Aorta (tissue), 5 donors: ENCODE results near the gene PAX7. TPM values are rescaled to one million over a fixed set of nuclear protein-coding genes. Genes with fewer than 3 reads are reported as not detected.

Experiments used
- ATAC-seq: fragments of 200-7000 bp; cut with Tn5 transposase; one replicate; pipeline ENCODE4 v1.9.1; 2022; ENCODE audit warnings: moderate library complexity; ENCODE audit not compliant: low FRiP score
- DNase-seq, 2 donors: peaks; one replicate each; pipeline ENCODE4 v3.0.0-alpha.2; 2020
- H3K27ac ChIP-seq, 2 donors: one replicate each; pipeline ENCODE4 v1.5.1; 2013; ENCODE audit warnings: low read length in 2 of 2, mild to moderate bottlenecking in 2 of 2, moderate library complexity in 2 of 2, control low read depth in 1 of 2, inconsistent platforms in 1 of 2, low read depth in 1 of 2
- H3K27me3 ChIP-seq, 2 donors: one replicate each; pipeline ENCODE4 v1.6.1; 2013; ENCODE audit warnings: control low read depth in 1 of 2, low read length in 1 of 2, mild to moderate bottlenecking in 1 of 2, moderate library complexity in 1 of 2; ENCODE audit not compliant: insufficient read depth in 2 of 2, control insufficient read depth in 1 of 2
- H3K36me3 ChIP-seq, 2 donors: one replicate each; pipeline ENCODE4 v1.6.1; 2013; ENCODE audit warnings: control low read depth in 1 of 2, low read length in 1 of 2, mild to moderate bottlenecking in 1 of 2; ENCODE audit not compliant: insufficient read depth in 2 of 2, control insufficient read depth in 1 of 2
- H3K4me1 ChIP-seq, 2 donors: one replicate each; pipeline ENCODE4 v1.6.1; 2013; ENCODE audit warnings: low read length in 2 of 2, control low read depth in 1 of 2, mild to moderate bottlenecking in 1 of 2, moderate library complexity in 1 of 2; ENCODE audit not compliant: insufficient read depth in 2 of 2, control insufficient read depth in 1 of 2
- H3K4me3 ChIP-seq, 2 donors: one replicate each; pipeline ENCODE4 v1.5.1; 2013; ENCODE audit warnings: low read length in 2 of 2, control low read depth in 1 of 2, mild to moderate bottlenecking in 1 of 2
- H3K9me3 ChIP-seq: one replicate; pipeline ENCODE4 v1.6.1; 2013; ENCODE audit warnings: mild to moderate bottlenecking, low read length; ENCODE audit not compliant: control insufficient read depth
- WGBS, 2 donors: extraction: QIAGEN DNeasy Blood & Tissue Kit; methylation state at CpG; one replicate each; pipeline ENCODE4 v1.1.7; 2013; 5-methylcytosine and 5-hydroxymethylcytosine counted together
- intact Hi-C, 2 donors: fragments of 100-400 bp; cut with DNase I; formaldehyde crosslinking; loops; one replicate each; pipeline versions ENCODE4 v1.14.2 to v1.15.0; 2022
- polyA plus RNA-seq, 2 donors: library from polyadenylated mRNA; stranded (reverse); fragments of 200-250 nt; gene quantifications; one replicate each; pipeline ENCODE4 v1.2.3, GENCODE V29; 2013
- total RNA-seq, 2 donors: library from RNA; stranded (reverse); fragmentation: NEBNext Ultra II Directional; extraction: Animal tissue kit (Norgen Biotek cat#: 25700); gene quantifications; one replicate each; pipeline ENCODE4 v1.2.1, GENCODE V29; 2021
- donor health status: healthy with polysubstance abuse.
- donor health status: Bipolar disorder and iron deficiency.
- donor health status: DM: no; HTN: no; CAD: no.
- donor health status: DM: no; HTN: no; CAD: no.
- donor health status: DM: yes; HTN: yes; CAD: no.

PAX7 gene
- total and polyA plus RNA-seq, 4 donors, result not detected

DNA sequence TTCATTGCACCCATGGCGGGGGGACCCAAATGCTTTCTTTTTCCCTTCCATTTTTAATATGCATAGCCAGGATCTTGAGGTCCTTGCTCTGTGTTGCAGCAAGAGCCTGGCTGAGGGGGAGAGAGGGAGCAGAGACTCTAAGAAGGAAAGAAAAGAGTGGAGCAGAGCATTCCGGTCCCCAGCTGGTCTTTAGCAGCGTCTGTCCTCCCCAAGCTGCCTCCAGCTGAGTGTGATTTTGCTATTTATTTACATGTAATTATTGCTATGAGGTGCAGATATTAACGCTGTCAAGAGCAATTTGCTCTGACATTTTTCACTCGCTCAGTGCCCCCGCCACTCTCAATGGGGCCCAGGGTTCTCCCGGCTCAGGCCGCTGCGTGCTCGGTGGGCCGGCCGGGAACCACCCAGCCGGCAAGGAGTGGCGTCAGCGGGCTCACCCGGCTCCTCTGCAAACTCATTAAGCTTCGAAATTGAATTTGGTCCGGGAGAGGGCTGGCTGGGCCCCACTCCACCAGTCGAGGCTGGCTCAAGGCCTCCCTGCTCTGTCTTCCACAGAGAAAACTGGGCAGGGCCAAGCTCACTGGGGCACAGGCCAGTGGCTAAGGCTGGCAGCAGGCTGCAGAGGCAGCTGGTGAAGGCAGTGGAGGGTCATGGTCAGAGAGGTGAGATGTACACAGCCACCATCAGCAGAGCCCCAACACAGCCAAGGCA is 93.2 kb downstream of the PAX7 start:
- no peak for DNase-seq
- no peaks in the 10 kb centered on the region for H3K27me3 ChIP-seq
- H3K4me1 ChIP-seq, result no peaks in the 10 kb centered on the region
- 62 to 63% methylated on average over 19 of the region's 19 CpGs for whole genome bisulfite sequencing, 2 donors
- H3K36me3 ChIP-seq, result no peaks in the 10 kb centered on the region
- no peak for ATAC-seq
- H3K4me3 ChIP-seq, result no peak overlapping the region
- intact Hi-C loops, result no loop called here
- H3K27ac ChIP-seq, result no peak overlapping the region
- H3K9me3 ChIP-seq, result no peaks in the 10 kb centered on the region

DNA sequence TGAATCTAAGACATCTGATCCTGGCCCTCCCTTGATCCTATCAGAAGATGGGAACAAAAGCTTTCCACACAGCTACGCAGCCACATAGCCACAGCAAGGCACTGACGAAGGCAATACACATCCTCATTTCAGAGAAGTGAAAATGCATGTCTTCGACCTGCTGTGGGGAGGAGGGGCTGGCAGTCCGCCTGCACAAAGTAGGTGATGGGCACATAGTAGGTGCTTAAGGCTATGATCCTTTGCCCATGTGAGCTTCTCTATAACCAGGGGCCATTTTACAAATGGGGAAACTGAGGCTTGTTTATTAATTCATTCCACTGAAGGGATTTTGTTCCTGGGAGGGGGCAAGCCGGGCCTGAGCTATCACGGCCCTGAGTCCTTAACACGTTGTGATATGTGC is 94.2 kb downstream of the PAX7 start:
- Histone ChIP-seq H3K9me3 (no peaks in the 10 kb centered on the region), H3K27ac (no peak overlapping the region), H3K4me3 (no peak overlapping the region), H3K4me1 (no peaks in the 10 kb centered on the region), H3K36me3 (no peaks in the 10 kb centered on the region), H3K27me3 (no peaks in the 10 kb centered on the region)
- DNase-seq (no peak), ATAC-seq (no peak)
- intact Hi-C loops, result no loop called here
- WGBS, 2 donors, result 68 to 69% methylated on average over 7 of the region's 7 CpGs

DNA sequence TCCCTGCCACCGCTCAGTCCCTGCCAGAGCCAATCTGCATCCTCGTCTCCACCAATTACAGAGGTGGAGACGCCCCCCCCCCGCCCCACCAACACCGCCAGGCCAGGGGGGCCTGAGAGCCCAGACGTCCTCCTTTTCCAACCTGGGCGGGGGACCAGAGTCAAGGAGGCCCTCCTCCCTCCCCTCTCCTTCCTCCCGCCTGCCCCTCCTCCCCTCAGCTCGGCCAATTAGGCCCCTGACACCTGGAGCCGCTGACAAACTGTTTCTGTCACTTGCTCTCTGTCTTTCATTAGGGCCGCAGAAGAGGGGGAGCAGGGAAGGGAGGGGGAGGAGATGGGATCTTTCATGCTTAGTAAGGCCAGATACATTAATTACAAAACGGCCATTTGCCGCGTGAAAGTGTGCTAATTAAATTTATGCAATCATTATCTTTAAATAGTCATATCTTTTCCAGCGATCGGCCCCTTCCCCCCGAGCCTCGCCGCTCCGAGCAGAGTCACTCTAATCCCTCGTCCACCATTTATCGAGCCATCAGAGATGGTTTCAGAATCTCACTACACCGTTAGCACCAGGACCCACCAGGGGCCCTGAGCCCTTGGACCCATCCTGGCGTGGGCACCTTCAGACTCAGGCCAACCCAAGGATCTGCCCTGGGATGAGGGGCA is 94.7 kb downstream of the PAX7 start:
- DNase-seq (no peak), ATAC-seq (no peak)
- Histone ChIP-seq H3K4me3 (no peak overlapping the region), H3K36me3 (no peaks in the 10 kb centered on the region), H3K27ac (no peak overlapping the region), H3K9me3 (no peaks in the 10 kb centered on the region), H3K4me1 (no peaks in the 10 kb centered on the region), H3K27me3 (no peaks in the 10 kb centered on the region)
- intact Hi-C loops, result no loop called here
- whole genome bisulfite sequencing, 2 donors, result 48 to 49% methylated on average over 22 to 23 of the region's 24 CpGs

DNA sequence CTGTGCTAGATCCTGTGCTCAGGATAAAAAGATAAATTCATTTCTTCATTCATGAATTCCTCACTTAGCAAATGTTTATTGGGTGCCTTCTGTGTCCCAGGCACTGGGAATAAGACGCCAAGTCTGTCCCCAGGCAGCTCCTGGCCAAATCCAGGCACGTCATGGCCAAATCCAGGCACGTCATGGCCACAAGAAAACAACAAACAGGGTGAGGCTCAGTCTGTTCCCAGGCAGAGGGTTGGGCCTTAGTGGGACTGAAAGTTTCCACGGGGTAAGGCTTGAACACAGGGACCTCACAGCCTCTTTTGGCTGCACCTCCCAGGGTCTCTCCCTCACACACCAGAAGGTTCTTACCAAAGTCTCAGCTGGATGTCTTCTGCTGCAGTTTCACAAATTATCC is 95.7 kb downstream of the PAX7 start:
- no peaks in the 10 kb centered on the region for H3K27me3 ChIP-seq
- 14 to 18% methylated on average over 4 of the region's 4 CpGs for WGBS, 2 donors
- no peaks in the 10 kb centered on the region for H3K36me3 ChIP-seq
- no peaks in the 10 kb centered on the region for H3K9me3 ChIP-seq
- intact Hi-C loops, result no loop called here
- H3K4me1 ChIP-seq, result no peaks in the 10 kb centered on the region
- DNase-seq, result no peak
- H3K4me3 ChIP-seq, result no peak overlapping the region
- ATAC-seq, result no peak
- H3K27ac ChIP-seq, result no peak overlapping the region

DNA sequence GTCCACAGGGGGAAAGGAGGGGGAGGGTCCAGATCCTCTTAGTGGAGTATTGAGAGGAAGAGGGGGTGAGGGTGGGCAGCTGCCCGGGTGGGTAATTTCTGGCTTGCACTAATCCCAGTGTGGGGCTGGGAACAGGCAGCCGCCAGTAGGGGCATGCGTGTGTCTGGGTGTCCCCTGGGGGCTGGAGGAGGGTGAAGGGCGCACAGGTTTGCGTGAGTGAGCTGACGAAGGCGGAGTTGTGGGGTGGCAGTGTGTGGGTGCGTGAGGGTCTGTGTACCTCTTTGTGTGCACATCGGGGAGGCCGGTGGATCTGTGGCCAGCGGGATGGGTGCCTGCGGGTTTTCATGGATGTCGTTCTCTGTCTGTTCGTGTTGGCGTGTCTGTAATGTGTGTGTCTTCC is 97.3 kb downstream of the PAX7 start:
- 74 to 75% methylated on average over 15 of the region's 15 CpGs for whole genome bisulfite sequencing, 2 donors
- DNase-seq (no peak), ATAC-seq (no peak)
- Histone ChIP-seq H3K4me1 (no peaks in the 10 kb centered on the region), H3K27ac (no peak overlapping the region), H3K27me3 (no peaks in the 10 kb centered on the region), H3K9me3 (no peaks in the 10 kb centered on the region), H3K36me3 (no peaks in the 10 kb centered on the region), H3K4me3 (no peak overlapping the region)
- intact Hi-C loops, result no loop called here

DNA sequence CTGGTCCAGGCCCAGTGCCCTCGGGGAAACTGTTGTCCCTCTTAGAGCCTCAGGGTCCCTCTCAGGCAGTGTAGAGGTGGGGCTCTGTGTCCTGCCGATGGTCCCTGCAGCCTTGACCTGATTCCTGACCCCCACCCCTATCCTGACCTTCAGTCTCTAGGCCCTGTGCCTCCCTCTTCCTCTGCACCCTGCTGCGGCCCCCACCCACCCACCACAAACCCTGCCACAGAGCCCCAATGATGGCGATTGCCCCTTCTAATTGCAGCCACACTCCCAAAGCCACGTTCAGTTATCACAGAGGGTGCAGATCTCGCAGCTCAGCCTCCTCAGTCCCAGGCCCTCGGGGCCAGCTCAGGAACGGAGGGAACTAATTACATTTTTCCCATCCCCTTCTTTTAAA is 99.7 kb downstream of the PAX7 start:
- Histone ChIP-seq H3K4me3 (no peak overlapping the region), H3K4me1 (no peaks in the 10 kb centered on the region), H3K27me3 (no peaks in the 10 kb centered on the region), H3K9me3 (no peaks in the 10 kb centered on the region), H3K36me3 (no peaks in the 10 kb centered on the region), H3K27ac (no peak overlapping the region)
- ATAC-seq, result no peak
- WGBS, 2 donors, result 52 to 59% methylated on average over 7 to 8 of the region's 8 CpGs
- DNase-seq, result peak; percentile 14 to 46
- intact Hi-C loops, result no loop called here

DNA sequence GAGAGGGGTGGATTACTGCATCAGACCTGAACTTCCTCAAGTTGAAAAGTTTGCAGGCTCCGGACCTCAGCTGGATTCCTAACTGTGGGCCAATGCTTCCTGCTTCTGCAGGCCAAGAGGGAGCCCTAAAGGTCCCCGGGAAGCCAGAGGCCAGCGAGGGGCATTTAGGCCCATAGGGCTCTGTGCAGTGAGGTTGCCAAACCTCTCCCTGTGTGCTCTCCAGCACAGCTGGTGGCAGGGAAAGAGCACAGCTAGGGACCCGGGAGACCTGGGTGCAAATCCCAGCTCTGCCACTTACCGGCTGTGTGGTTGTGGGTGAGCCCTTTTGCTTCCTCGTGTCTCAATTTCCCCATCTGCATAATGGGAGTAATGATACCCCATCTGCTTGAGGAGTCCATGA is 100.5 kb downstream of the PAX7 start:
- peak; percentile 5 to 6 for DNase-seq
- ATAC-seq, result no peak
- H3K27ac ChIP-seq, result no peak overlapping the region
- H3K4me3 ChIP-seq, result no peak overlapping the region
- H3K9me3 ChIP-seq, result no peaks in the 10 kb centered on the region
- no peaks in the 10 kb centered on the region for H3K36me3 ChIP-seq
- H3K4me1 ChIP-seq, result no peaks in the 10 kb centered on the region
- 63 to 69% methylated on average over 6 of the region's 6 CpGs for WGBS, 2 donors
- intact Hi-C loops, result no loop called here
- no peaks in the 10 kb centered on the region for H3K27me3 ChIP-seq

DNA sequence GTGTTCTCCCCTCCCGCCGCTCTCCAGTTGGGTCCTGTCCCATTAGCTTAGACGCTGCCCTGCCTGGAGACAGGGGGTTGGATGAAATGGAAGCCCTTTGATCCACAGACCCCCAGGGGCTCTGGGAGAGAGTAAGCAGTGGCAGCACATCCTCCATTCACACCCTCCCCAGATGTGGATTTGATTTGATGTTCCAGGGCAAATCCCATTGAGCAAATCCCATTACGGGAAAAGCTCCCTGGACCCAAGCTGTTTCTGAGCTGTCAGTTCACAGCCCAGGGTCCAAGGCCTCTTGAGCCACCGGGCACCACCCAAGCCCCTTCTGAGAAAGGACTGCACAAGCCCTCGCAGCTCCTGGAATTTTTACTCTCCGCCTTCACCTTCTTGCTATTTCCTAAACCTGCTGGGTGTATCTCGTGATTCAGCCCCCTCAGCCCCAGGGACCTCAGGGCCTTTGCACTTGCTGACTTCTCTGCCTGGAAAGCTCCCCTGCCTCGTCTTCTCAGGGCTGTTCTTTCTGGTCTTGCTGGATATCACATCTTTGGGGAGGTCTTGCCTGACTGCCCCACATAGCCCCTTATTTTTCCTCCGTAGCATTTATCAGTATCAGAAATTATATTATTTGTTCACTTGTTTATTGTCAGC is 101.1 kb downstream of the PAX7 start:
- Histone ChIP-seq H3K4me3 (no peak overlapping the region), H3K27ac (no peak overlapping the region), H3K9me3 (no peaks in the 10 kb centered on the region), H3K4me1 (no peaks in the 10 kb centered on the region), H3K27me3 (no peaks in the 10 kb centered on the region), H3K36me3 (no peaks in the 10 kb centered on the region)
- 86 to 88% methylated on average over 10 of the region's 10 CpGs for WGBS, 2 donors
- intact Hi-C loops, result no loop called here
- ATAC-seq (no peak), DNase-seq (peak; percentile 11 to 34)

DNA sequence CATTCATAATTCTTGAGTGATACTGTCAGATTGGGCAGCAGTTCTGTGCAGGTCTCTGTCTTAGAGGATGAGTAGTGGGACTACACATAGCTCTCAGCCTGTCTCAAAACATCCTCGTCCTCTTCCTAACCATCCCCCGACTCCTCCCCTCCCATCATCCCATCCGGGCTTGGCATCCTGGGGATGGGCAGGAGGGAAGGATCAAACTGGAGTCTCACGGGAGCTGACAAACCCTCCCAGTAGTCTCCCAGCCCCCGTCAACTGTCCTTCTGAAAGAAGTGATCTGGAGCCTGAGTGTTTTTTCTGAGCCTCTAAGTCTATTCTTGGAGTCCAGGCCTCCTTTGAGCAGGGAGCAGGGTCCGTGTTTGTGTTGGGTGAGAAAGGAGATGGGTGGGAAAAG is 102.0 kb downstream of the PAX7 start:
- ATAC-seq, result no peak
- Histone ChIP-seq H3K4me3 (no peak overlapping the region), H3K36me3 (no peaks in the 10 kb centered on the region), H3K27me3 (no peaks in the 10 kb centered on the region), H3K4me1 (no peaks in the 10 kb centered on the region), H3K27ac (no peak overlapping the region), H3K9me3 (no peaks in the 10 kb centered on the region)
- 46 to 51% methylated on average over 6 of the region's 6 CpGs for WGBS, 2 donors
- DNase-seq, result peak; percentile 2 to 53
- intact Hi-C loops, result no loop called here
